Fibroblast of pulmonary artery (primary cell): ENCODE measurements around the gene NDUFC2.
"Not testable (repeated sequence)": the region's sequence is repeated elsewhere in the genome, so short reads cannot be mapped to it uniquely, and the experiment has no call there.

ENCODE experiments used
- DNase-seq: peaks from one replicate; pipeline ENCODE4 v3.0.0-alpha.2; 2010; ENCODE audit warnings: low read depth
- H3K4me3 ChIP-seq: replicated peaks from 2 replicates; pipeline ENCODE4 v1.5.1; 2011; ENCODE audit warnings: low read depth, mild to moderate bottlenecking, control low read depth, low read length, moderate library complexity
- CTCF ChIP-seq: IDR thresholded peaks from 2 replicates; pipeline ENCODE4 v1.5.1; 2011; ENCODE audit warnings: mild to moderate bottlenecking, control low read depth, low read length, inconsistent platforms; ENCODE audit errors: missing control alignments

Gene NDUFC2

GRCh38 chr11:78085972-78086371 is 6.3 kb upstream of the NDUFC2 start:
- no peak for DNase-seq
- H3K4me3 ChIP-seq, result no peak overlapping the region
- no peak for TF ChIP-seq CTCF

GRCh38 chr11:78084506-78084905 is 4.8 kb upstream of the NDUFC2 start:
- H3K4me3 ChIP-seq, DNase-seq: not testable (repeated sequence)

DNA sequence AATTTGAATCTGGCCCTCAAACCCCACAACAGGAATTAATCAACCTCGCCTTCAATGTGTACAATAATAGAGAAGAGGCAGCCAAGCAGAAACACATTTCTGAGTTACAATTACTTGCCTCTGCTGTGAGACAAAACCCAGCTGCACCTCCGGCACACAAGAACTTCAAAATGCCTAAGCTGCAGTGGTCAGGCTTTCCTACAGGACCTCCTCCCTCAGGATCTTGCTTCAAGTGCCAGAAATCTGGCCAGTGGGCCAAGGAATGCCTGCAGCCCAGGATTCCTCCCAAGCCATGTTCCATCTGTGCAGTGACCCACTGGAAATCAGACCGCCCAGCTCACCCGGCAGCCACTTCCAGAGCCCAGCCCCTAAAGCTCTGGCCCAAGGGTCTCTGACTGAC is 3.4 kb upstream of the NDUFC2 start:
- DNase-seq, result no peak
- TF ChIP-seq CTCF, result no peak
- no peak overlapping the region for H3K4me3 ChIP-seq

- TF ChIP-seq CTCF, result no peak
- DNase-seq, result no peak
- H3K4me3 ChIP-seq, result no peak overlapping the region
Measured at GRCh38 chr11:78082146-78082545, 2.5 kb upstream of the NDUFC2 start.

- H3K4me3 ChIP-seq, result no peak overlapping the region
- DNase-seq, result no peak
- no peak for TF ChIP-seq CTCF
Measured at GRCh38 chr11:78081583-78081982, 1.9 kb upstream of the NDUFC2 start.

DNA sequence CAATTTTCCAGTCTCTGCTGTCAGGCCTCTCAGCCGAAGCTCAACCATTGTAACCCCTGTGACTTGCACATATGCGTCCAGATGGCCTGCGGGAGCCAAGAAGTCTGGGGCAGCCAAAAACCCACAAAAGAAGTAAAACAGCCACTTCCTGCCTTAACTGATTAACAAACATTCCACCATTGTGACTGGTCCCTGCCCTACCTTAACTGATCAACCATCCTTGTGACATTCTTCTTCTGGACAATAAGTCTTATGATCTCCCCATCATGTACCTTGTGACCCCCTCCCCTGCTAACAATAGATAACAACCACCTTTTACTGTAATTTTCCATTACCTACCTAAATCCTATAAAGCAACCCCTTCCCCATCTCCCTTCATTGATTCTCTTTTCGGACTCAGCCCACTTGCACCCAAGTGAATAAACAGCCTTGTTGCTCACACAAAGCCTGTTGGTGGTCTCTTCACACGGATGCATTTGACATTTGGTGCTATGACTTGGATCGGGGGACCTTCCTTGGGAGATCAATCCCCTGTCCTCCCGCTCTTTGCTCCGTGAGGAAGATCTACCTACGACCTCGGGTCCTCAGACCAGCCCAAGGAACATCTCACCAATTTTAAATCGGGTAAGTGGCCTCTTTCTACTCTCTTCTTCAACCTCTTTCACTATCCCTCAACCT is 1.3 kb upstream of the NDUFC2 start:
- no peak for TF ChIP-seq CTCF
- H3K4me3 ChIP-seq, result no peak overlapping the region
- peak; percentile 80 for DNase-seq

DNA sequence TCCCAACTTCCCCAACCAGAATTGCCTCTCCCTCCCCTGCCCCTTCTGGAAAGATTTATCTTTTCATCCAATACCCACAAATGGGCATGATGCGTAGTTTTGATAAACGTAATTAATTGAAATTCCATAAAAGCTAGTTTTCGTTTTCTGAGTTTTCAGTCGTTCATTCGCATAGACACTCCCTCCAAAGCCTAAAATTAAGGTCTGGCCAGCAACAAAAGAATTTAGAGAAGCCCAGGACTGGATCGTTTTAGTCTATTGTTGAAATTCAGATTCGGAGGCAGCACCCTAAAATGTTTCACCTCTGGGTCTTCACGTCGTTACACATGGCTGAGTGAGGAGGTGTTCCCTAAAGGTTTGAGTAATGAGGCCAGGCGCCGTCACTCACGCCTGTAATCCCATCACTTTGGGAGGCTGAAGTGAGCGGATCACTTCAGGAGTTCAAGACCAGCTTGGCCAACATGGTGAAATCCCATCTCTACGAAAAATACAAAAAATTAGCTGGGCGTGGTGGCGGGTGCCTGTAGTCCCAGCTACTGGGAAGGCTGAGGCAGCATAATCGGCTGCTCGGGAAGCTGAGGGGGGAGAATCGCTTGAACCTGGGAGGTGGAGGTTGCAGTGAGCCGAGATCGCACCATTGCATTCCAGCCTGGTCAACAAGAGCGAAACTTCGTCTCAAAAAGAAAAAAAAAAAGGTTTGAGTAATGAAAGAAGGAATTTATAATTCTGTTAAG is 589 bp upstream of the NDUFC2 start:
- no peak for DNase-seq

More for the DNA sequence above, 589 bp upstream of the NDUFC2 start:
- no peak for TF ChIP-seq CTCF
- peak overlapping the region; percentile 78 for H3K4me3 ChIP-seq
